ENCODE results near the gene NWD2. TPM values are rescaled to one million over a fixed set of nuclear protein-coding genes. Genes with fewer than 3 reads are reported as not detected.

NWD2 gene
- total RNA-seq, 3 donors from 2014 or later: 0.95 to 1.4 (median 1.3) TPM

DNA sequence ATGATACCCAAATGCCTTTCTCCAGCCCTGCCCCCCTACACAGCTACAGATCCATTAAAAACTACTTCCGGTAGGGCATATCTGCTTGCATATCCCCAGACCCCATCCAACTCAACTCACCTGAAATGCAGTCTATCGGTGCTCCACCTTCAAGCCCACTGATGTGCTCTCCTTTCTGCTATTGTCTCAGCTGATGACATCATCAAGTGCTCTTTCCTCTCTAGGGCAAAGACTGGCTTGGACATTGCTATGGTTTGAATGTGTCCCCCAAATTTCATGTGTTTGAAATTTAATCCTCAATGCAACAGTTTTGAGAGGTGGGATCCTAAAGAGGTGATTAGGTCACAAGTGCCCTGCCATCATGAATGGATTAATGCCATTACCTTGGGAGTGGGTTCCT lies 229.3 kb downstream of the NWD2 start:
- Histone ChIP-seq H3K4me3 (no peak overlapping the region), H3K4me1 (ENCODE audit: low read depth) (peaks cover 8% of the 10 kb centered on the region), H3K9me3 (no peaks in the 10 kb centered on the region), H3K36me3 (ENCODE audit: low read depth) (no peaks in the 10 kb centered on the region)
- DNase-seq: no peak
- TF ChIP-seq, protein P1, sequence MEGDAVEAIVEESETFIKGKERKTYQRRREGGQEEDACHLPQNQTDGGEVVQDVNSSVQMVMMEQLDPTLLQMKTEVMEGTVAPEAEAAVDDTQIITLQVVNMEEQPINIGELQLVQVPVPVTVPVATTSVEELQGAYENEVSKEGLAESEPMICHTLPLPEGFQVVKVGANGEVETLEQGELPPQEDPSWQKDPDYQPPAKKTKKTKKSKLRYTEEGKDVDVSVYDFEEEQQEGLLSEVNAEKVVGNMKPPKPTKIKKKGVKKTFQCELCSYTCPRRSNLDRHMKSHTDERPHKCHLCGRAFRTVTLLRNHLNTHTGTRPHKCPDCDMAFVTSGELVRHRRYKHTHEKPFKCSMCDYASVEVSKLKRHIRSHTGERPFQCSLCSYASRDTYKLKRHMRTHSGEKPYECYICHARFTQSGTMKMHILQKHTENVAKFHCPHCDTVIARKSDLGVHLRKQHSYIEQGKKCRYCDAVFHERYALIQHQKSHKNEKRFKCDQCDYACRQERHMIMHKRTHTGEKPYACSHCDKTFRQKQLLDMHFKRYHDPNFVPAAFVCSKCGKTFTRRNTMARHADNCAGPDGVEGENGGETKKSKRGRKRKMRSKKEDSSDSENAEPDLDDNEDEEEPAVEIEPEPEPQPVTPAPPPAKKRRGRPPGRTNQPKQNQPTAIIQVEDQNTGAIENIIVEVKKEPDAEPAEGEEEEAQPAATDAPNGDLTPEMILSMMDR (IDR thresholded peaks at IDR 0.05): no peak
- intact Hi-C loops (cut with DNase I, micrococcal nuclease): no loop called here
- ATAC-seq: no peak

DNA sequence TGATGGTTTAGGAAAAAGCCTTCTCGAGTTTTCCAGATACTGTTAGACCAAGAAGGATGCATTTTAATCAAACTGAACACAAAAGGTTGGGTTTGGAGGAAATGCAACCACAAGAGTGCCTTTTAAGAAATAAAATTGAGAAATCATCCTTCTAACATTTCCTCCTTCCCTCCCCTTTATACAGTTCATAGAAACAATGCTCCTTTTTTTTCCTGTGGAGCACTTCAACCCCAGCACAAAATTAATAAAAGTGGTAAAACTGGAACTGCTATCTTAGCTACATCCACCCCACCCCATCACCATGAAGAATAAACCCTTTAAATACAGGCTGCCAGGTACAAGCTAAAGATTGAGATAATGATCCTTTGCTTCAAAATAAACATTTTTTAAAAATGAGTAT lies 230.5 kb downstream of the NWD2 start:
- Histone ChIP-seq H3K4me3 (no peak overlapping the region), H3K9me3 (no peaks in the 10 kb centered on the region), H3K36me3 (ENCODE audit: low read depth) (no peaks in the 10 kb centered on the region), H3K4me1 (ENCODE audit: low read depth) (peaks cover 8% of the 10 kb centered on the region)
- TF ChIP-seq, protein P1 (IDR thresholded peaks at IDR 0.05): no peak
- intact Hi-C loops (cut with DNase I, micrococcal nuclease): no loop called here
- no peak for DNase-seq
- ATAC-seq: peak; percentile 61

DNA sequence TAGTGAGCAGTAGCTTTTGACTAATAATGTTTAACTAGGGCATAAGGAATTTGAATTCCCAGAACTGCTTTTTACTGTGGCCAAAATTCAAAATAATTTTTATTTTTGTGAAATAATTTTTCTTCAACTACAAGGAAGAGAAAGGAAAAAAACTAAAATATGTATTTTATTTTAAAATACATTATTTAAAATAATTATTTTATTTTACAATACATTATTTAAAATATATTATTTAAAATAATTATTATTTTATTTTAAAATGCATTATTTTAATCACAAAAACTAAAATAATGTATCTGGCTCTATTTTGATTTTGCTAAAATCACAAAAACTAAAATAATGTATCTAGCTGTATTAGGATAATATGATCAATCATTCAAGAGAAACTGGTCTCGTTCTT lies 231.2 kb downstream of the NWD2 start:
- Histone ChIP-seq H3K4me1 (ENCODE audit: low read depth) (peaks cover 5% of the 10 kb centered on the region), H3K36me3 (ENCODE audit: low read depth) (no peaks in the 10 kb centered on the region), H3K4me3 (no peak overlapping the region), H3K9me3 (no peaks in the 10 kb centered on the region)
- TF ChIP-seq, protein P1 (IDR thresholded peaks at IDR 0.05): no peak
- intact Hi-C loops (cut with DNase I, micrococcal nuclease): no loop called here
- DNase-seq (no peak), ATAC-seq (no peak)

DNA sequence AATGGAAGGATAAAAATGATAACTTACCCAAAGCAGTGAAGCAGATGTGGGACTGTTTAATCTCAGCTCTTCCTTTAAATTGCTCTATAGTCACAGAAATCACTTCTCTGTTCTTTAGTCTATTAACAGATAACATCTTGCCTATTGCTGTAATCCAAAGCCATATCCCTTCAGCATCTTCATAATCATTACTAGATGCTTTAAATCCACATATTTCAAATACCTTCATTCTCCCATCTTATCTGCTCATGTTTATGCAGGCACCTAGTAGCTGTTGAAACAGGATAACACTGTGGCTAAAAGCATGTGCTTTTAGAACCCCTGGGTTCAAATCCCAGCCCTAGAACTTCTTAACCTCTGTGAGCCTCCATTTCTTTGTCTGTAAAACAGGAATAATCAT lies 231.7 kb downstream of the NWD2 start:
- TF ChIP-seq, protein P1 (IDR thresholded peaks at IDR 0.05): no peak
- no peak overlapping the region for H3K4me3 ChIP-seq
- H3K4me1 ChIP-seq (ENCODE audit: low read depth): peaks cover 5% of the 10 kb centered on the region
- no peaks in the 10 kb centered on the region for H3K36me3 ChIP-seq (ENCODE audit: low read depth)
- intact Hi-C loops (cut with DNase I, micrococcal nuclease): no loop called here
- DNase-seq (no peak), ATAC-seq (no peak)
- H3K9me3 ChIP-seq: no peaks in the 10 kb centered on the region

DNA sequence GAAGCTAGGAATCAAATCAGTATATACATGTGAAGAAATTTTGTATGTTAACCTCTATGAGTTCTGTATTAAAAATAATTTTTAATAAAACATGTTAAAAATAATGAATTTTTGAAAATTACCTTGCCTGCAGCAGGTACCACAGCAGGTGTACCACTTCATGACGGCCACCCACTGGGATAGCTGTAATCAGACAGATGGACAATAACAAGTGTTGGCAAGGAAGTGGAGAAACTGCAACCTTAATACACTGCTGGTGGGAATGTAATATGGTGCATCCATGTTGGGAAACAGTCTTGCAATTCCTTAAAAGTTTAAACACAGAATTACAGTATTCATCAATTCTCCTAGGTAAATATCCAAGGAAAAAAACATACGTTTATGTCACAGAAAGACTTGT lies 232.1 kb downstream of the NWD2 start:
- no peaks in the 10 kb centered on the region for H3K36me3 ChIP-seq (ENCODE audit: low read depth)
- intact Hi-C loops (cut with DNase I, micrococcal nuclease): no loop called here
- H3K4me3 ChIP-seq: no peak overlapping the region
- ATAC-seq (no peak), DNase-seq (no peak)
- TF ChIP-seq, protein P1 (IDR thresholded peaks at IDR 0.05): no peak
- H3K9me3 ChIP-seq: no peaks in the 10 kb centered on the region
- H3K4me1 ChIP-seq (ENCODE audit: low read depth): peaks cover 1% of the 10 kb centered on the region

DNA sequence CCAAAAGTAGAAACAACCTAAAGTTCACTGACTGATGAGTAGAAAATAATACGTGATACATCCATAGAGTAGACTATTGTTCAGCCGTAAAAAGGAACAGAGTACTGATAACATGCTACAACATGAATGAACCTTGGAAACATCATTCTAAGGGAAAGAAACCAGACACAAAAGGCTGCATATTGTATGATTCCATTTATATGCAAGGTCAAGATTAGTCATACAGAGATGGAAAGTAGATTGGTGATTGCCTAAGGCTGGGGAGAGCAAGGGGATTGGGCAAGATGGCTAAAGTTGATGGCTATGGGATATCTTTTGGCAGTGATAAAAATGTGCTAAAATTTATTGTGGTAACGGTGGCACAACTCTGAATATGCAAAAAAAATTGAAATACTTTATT lies 232.6 kb downstream of the NWD2 start:
- intact Hi-C loops (cut with DNase I, micrococcal nuclease): no loop called here
- Histone ChIP-seq H3K9me3 (no peaks in the 10 kb centered on the region), H3K4me1 (ENCODE audit: low read depth) (no peaks in the 10 kb centered on the region), H3K36me3 (ENCODE audit: low read depth) (no peaks in the 10 kb centered on the region), H3K4me3 (no peak overlapping the region)
- ATAC-seq (no peak), DNase-seq (no peak)
- TF ChIP-seq, protein P1 (IDR thresholded peaks at IDR 0.05): no peak

All from mucosa of descending colon (tissue), 3 donors.